Epithelial cell of esophagus (primary cell): Measurements from ENCODE around the gene IL4R.
"Not testable (repeated sequence)": the region's sequence is repeated elsewhere in the genome, so short reads cannot be mapped to it uniquely, and the experiment has no call there.

Source experiments
- DNase-seq: peaks from one replicate; pipeline ENCODE4 v3.0.0; 2010; ENCODE audit warnings: low read depth
- H3K4me3 ChIP-seq: 2 replicates; pipeline ENCODE4 v1.5.1; 2011; ENCODE audit warnings: mild to moderate bottlenecking, low read length, control low read depth
- TF ChIP-seq, protein P1 (sequence below): IDR thresholded peaks from 2 replicates; pipeline ENCODE4 v1.5.1; 2011; ENCODE audit warnings: low read depth, mild to moderate bottlenecking, low read length, control low read depth, inconsistent platforms; ENCODE audit not compliant: insufficient read depth; ENCODE audit errors: missing control alignments

IL4R gene

DNA sequence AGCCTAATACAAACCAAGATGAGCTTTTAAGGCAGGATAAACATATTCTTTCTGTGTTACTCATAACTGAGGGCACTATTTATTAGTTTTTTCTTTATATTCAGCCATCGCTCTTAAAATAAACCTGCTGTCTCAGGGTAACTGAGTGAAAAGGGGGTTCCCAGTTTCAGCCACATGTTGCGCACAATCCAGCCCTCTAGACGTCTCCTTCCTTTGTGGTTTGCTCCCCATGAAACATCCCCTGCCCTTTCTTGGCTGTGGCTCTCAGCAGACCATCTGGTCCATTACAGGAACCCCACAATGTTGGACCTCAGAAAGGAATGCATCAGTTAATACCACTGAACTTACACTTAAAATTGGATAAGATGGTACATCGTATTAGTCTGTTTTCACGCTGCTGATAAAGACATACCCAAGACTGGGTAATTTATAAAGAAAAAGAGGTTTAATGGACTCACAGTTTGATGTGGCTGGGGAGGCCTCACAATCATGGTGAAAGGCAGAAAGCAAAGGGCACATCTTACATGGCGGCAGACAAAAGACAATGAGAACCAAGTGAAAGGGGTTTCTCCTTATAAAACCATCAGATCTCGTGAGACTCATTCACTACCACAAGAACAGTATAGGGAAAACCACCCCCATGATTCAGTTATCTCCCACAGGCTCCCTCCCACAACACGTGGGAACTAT, 75.6 kb downstream of the IL4R start:
- no peak overlapping the region for H3K4me3 ChIP-seq
- DNase-seq = no peak
- TF ChIP-seq, protein P1, sequence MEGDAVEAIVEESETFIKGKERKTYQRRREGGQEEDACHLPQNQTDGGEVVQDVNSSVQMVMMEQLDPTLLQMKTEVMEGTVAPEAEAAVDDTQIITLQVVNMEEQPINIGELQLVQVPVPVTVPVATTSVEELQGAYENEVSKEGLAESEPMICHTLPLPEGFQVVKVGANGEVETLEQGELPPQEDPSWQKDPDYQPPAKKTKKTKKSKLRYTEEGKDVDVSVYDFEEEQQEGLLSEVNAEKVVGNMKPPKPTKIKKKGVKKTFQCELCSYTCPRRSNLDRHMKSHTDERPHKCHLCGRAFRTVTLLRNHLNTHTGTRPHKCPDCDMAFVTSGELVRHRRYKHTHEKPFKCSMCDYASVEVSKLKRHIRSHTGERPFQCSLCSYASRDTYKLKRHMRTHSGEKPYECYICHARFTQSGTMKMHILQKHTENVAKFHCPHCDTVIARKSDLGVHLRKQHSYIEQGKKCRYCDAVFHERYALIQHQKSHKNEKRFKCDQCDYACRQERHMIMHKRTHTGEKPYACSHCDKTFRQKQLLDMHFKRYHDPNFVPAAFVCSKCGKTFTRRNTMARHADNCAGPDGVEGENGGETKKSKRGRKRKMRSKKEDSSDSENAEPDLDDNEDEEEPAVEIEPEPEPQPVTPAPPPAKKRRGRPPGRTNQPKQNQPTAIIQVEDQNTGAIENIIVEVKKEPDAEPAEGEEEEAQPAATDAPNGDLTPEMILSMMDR = no peak

GRCh38 chr16:27390151-27390550, 76.4 kb downstream of the IL4R start:
- DNase-seq = no peak
- H3K4me3 ChIP-seq = no peak overlapping the region

DNA sequence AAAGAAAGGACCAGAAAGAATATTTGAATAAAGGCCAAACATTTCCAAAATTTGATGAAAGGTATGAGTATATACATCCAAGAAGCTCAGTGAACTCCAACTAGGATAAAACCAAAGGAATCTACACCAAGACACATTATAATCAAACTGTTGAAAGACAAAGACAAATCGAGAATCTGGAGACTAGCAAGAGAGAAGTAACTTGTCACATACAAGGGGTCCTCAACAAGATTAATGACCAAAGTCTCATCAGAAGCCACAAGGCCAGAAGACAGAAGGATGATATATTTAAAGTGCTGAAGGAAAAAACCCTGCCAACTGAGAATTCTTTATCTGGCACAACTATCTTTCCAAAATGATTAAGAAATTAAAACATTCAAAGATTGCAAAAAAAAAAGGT, 78.9 kb downstream of the IL4R start:
- TF ChIP-seq, protein P1 = no peak

More at GRCh38 chr16:27390151-27390550, 76.4 kb downstream of the IL4R start:
- TF ChIP-seq, protein P1 = no peak

DNA sequence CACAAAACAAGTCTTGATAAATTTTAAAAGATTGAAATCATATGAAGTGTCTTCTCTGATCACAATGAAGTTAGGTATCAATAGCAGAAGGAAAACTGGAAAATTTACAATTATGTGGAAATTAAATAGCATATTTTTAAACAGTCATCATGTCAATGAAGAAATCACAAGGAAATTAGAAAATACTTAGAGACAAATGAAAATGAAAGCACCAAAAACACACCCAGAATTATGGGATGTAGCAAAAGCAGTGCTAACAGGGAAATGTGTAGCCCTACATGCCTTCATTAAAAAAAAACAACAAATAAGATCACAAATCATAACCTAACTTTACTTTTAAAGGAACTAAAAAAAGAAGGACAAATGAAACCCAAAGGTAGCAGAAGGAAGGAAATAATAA, 80.7 kb downstream of the IL4R start:
- DNase-seq = no peak
- no peak overlapping the region for H3K4me3 ChIP-seq
- TF ChIP-seq, protein P1 = no peak

More for the DNA sequence above, 78.9 kb downstream of the IL4R start:
- H3K4me3 ChIP-seq = no peak overlapping the region
- DNase-seq = no peak

- H3K4me3 ChIP-seq, DNase-seq: not testable (repeated sequence)
Measured at GRCh38 chr16:27398341-27398893, 84.6 kb downstream of the IL4R start.

DNA sequence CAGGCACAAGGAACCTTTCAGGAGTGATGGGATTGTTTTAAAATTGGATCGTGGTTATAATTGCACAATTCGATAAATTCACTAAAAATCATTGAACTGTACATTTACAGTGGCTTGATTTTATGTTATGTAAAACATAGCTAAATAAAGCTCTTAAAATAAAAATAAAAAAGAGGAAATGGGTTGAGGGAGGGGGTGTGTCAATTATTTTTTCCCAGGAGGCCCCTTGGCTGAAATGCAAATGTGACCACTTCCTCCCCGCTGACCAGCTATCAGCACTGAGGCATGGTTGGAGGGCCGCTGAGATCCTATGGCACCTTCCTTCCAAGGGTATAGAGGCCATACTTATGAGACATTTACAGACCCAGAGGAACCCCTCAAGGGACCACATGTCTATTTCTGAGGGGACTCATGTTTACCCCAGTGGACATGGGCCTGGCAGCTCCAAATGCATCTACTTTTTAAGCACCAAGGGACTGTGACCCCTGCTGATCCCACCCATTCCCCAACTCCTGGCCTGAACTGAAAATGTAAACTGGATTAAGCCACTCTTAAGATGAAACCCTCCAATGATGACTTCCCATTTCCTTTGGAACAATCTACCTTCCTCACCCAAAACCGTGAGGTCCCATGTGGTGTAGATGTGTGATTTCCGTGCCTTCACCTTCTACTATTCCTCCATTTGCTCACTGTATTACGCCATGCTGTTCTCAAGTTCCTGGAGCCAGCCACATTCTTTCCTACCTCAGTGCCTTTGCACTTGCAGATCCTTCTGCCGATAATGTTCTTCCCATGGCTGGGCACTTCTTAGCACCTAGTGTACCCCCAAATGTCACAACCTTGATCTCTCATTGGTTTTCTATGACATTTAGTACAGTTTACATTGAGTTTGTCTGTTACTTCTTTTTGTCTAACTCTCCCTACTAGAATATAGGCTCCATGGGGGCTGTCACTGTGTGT, 85.4 kb downstream of the IL4R start:
- TF ChIP-seq, protein P1 = no peak
- no peak overlapping the region for H3K4me3 ChIP-seq
- no peak for DNase-seq

DNA sequence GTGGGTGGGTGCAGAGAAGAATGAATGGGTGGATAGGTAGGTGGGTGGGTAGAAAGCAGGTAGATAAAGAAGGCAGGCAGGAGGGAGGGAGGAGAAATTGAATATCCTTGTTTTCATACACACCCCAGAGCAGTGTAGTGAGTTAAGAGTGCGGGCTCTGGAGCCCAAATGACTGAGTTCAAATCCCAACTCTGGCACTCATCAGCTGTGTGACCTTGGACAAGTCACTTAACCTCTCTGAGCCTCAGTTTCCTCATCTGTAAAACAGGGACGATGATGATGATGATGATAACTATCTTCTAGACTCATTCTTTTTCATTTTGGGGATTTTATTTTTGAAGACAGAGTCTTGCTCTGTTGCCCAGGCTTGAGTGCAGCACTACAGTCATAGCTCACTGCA, 86.2 kb downstream of the IL4R start:
- TF ChIP-seq, protein P1 = no peak
- H3K4me3 ChIP-seq = no peak overlapping the region
- DNase-seq = no peak
